H1 (cell line): ENCODE results near the gene GALNTL6. TPM values are rescaled to one million over a fixed set of nuclear protein-coding genes. Genes with fewer than 3 reads are reported as not detected.

Source experiments
- CTCF ChIA-PET: fragments of 300-600 bp; sonication (Branson Sonifier 250); formaldehyde crosslinking; loops from one replicate; lab custom pipeline; 2021; ENCODE audit not compliant: partially characterized antibody; lab: Charles Lee
- POLR2A ChIA-PET: fragments of 300-600 bp; sonication (Branson Sonifier 250); formaldehyde crosslinking; loops from one replicate; lab custom pipeline; 2021; ENCODE audit warnings: inconsistent platforms; ENCODE audit not compliant: partially characterized antibody; lab: Charles Lee
- DNase-seq, 2 experiments: peaks; one replicate each; pipeline versions ENCODE4 v3.0.0 to v3.0.0-alpha.2; 2010 to 2022; ENCODE audit warnings: low spot score in 2 of 2, low read depth in 1 of 2, mixed read lengths in 1 of 2
- FAIRE-seq: peaks from 2 replicates; lab custom pipeline; 2011; peaks lifted over from hg19 to GRCh38; lab: Jason Lieb, UNC
- H2AFZ ChIP-seq: 2 replicates; pipeline ENCODE4 v1.8.1; 2012; ENCODE audit warnings: low read length, inconsistent platforms
- H2AK5ac ChIP-seq: 2 replicates; pipeline ENCODE4 v1.6.1; 2013; ENCODE audit warnings: low read depth, low read length
- H2BK120ac ChIP-seq: replicated peaks from 2 replicates; pipeline ENCODE3; 2013; ENCODE audit warnings: low read depth, low read length, inconsistent platforms
- H2BK12ac ChIP-seq: 2 replicates; pipeline ENCODE4 v1.6.1; 2013; ENCODE audit warnings: low read depth, low read length
- H2BK15ac ChIP-seq: 2 replicates; pipeline ENCODE4 v1.6.1; 2013; ENCODE audit warnings: low read length
- H2BK20ac ChIP-seq: 2 replicates; pipeline ENCODE4 v1.6.1; 2013; ENCODE audit warnings: low read length
- H2BK5ac ChIP-seq: 2 replicates; pipeline ENCODE4 v1.6.1; 2013; ENCODE audit warnings: low read depth, low read length
- H3K14ac ChIP-seq: 2 replicates; pipeline ENCODE4 v1.6.1; 2013; ENCODE audit warnings: inconsistent platforms; ENCODE audit not compliant: insufficient read length
- H3K18ac ChIP-seq: 2 replicates; pipeline ENCODE4 v1.6.1; 2013; ENCODE audit warnings: low read length; ENCODE audit errors: extremely low read depth
- H3K23ac ChIP-seq: 2 replicates; pipeline ENCODE4 v1.6.1; 2013; ENCODE audit warnings: inconsistent platforms; ENCODE audit not compliant: insufficient read length
- H3K23me2 ChIP-seq: 2 replicates; pipeline ENCODE4 v1.6.1; 2013; ENCODE audit warnings: low read depth, low read length
- H3K27ac ChIP-seq: 2 replicates; pipeline ENCODE4 v1.6.1; 2011; ENCODE audit warnings: low read depth, low read length, inconsistent platforms
- H3K27me3 ChIP-seq, 4 experiments: replicated peaks in 1 of 4; 1 replicate in 1 of 4; 2 replicates in 3 of 4; pipeline versions ENCODE4 v1.6.1 to v1.8.1; 2011 to 2013; ENCODE audit warnings: low read length in 3 of 4, mild to moderate bottlenecking in 3 of 4, inconsistent platforms in 2 of 4, mixed read lengths in 2 of 4, moderate library complexity in 1 of 4; ENCODE audit not compliant: control insufficient read depth in 3 of 4, insufficient read depth in 3 of 4; ENCODE audit errors: extremely low read depth in 1 of 4
- H3K36me3 ChIP-seq, 4 experiments: 2 replicates each; pipeline versions ENCODE4 v1.6.1 to v1.8.1; 2011 to 2013; ENCODE audit warnings: mild to moderate bottlenecking in 4 of 4, low read length in 3 of 4, moderate library complexity in 2 of 4, control low read depth in 1 of 4, inconsistent platforms in 1 of 4; ENCODE audit not compliant: insufficient read depth in 4 of 4, control insufficient read depth in 2 of 4
- H3K4ac ChIP-seq: replicated peaks from 2 replicates; pipeline ENCODE3; 2013; ENCODE audit warnings: low read length, low read depth, mixed read lengths, inconsistent platforms; ENCODE audit not compliant: insufficient read length
- H3K4me1 ChIP-seq, 4 experiments: replicated peaks in 1 of 4; 1 replicate in 1 of 4; 2 replicates in 3 of 4; pipeline versions ENCODE4 v1.6.1 to v1.8.1; 2011 to 2013; ENCODE audit warnings: low read length in 3 of 4, inconsistent platforms in 2 of 4, mixed read lengths in 1 of 4; ENCODE audit not compliant: insufficient read depth in 4 of 4, control insufficient read depth in 3 of 4
- H3K4me2 ChIP-seq, 2 experiments: 2 replicates each; pipeline versions ENCODE4 v1.6.1 to v1.8.1; 2011 to 2013; ENCODE audit warnings: low read depth in 2 of 2, low read length in 2 of 2, control low read depth in 1 of 2, inconsistent platforms in 1 of 2, mild to moderate bottlenecking in 1 of 2; ENCODE audit not compliant: insufficient read depth in 1 of 2
- H3K4me3 ChIP-seq, 4 experiments: fragments of 200-600, 300-600 bp in 1 of 4; sonication (generic), shearing (Covaris generic), sonication (Bioruptor Twin) in 1 of 4; 2 replicates each; pipeline versions ENCODE4 v1.5.1 to v1.8.1; 2011 to 2016; ENCODE audit warnings: low read length in 4 of 4, low read depth in 3 of 4, control low read depth in 2 of 4, inconsistent platforms in 2 of 4, mild to moderate bottlenecking in 2 of 4, mixed read lengths in 1 of 4, moderate library complexity in 1 of 4; ENCODE audit not compliant: insufficient read depth in 2 of 4; ENCODE audit errors: extremely low read depth in 1 of 4
- H3K56ac ChIP-seq: replicated peaks from 2 replicates; pipeline ENCODE3; 2013; ENCODE audit warnings: low read depth, mild to moderate bottlenecking, mixed read lengths, low read length, inconsistent platforms; ENCODE audit not compliant: insufficient read length
- H3K79me1 ChIP-seq: 2 replicates; pipeline ENCODE4 v1.6.1; 2013; ENCODE audit warnings: low read depth, low read length, control low read depth
- H3K79me2 ChIP-seq, 2 experiments: 2 replicates each; pipeline versions ENCODE4 v1.6.1 to v1.8.1; 2012 to 2013; ENCODE audit warnings: low read length in 2 of 2, mild to moderate bottlenecking in 2 of 2, inconsistent platforms in 1 of 2; ENCODE audit not compliant: insufficient read depth in 2 of 2, control insufficient read depth in 1 of 2
- H3K9ac ChIP-seq, 4 experiments: replicated peaks in 1 of 4; 1 replicate in 1 of 4; 2 replicates in 3 of 4; pipeline versions ENCODE4 v1.6.1 to v1.8.1; 2011 to 2013; ENCODE audit warnings: low read depth in 3 of 4, low read length in 3 of 4, control low read depth in 2 of 4, mild to moderate bottlenecking in 2 of 4, moderate library complexity in 2 of 4, inconsistent platforms in 1 of 4; ENCODE audit errors: extremely low read depth in 1 of 4
- H3K9me3 ChIP-seq, 2 experiments: 2 replicates each; pipeline versions ENCODE4 v1.6.1 to v1.8.1; 2012 to 2013; ENCODE audit warnings: mild to moderate bottlenecking in 2 of 2, moderate library complexity in 2 of 2, control low read depth in 1 of 2, inconsistent platforms in 1 of 2, low read depth in 1 of 2, low read length in 1 of 2, mixed read lengths in 1 of 2; ENCODE audit not compliant: insufficient read depth in 2 of 2
- H4K20me1 ChIP-seq, 2 experiments: replicated peaks in 1 of 2; 2 replicates each; pipeline versions ENCODE3 to v1.8.1; 2011 to 2013; ENCODE audit warnings: inconsistent platforms in 2 of 2, low read length in 2 of 2, mild to moderate bottlenecking in 1 of 2; ENCODE audit not compliant: insufficient read depth in 2 of 2, control insufficient read depth in 1 of 2
- H4K5ac ChIP-seq: 2 replicates; pipeline ENCODE4 v1.6.1; 2013; ENCODE audit warnings: low read length, low read depth, mixed read lengths, inconsistent platforms; ENCODE audit not compliant: insufficient read length
- H4K8ac ChIP-seq: 2 replicates; pipeline ENCODE4 v1.8.0; 2013; ENCODE audit warnings: mild to moderate bottlenecking, moderate library complexity, low read length, inconsistent platforms; ENCODE audit not compliant: insufficient read depth; ENCODE audit errors: extremely low read depth
- H4K91ac ChIP-seq: replicated peaks from 2 replicates; pipeline ENCODE3; 2013; ENCODE audit warnings: low read length, mixed read lengths, inconsistent platforms; ENCODE audit not compliant: insufficient read length
- E2F6 ChIP-seq: IDR thresholded peaks from 2 replicates; pipeline ENCODE4 v1.6.1; 2012; ENCODE audit warnings: inconsistent platforms
- EZH2 ChIP-seq: fragments of 200-600 bp; sonication (generic); IDR thresholded peaks from 2 replicates; pipeline ENCODE4 v1.7.1; 2012; ENCODE audit warnings: low read depth, mild to moderate bottlenecking, moderate library complexity, low read length, inconsistent platforms; ENCODE audit not compliant: severe bottlenecking
- MAFK ChIP-seq: IDR thresholded peaks from 2 replicates; pipeline ENCODE4 v1.6.1; 2012; ENCODE audit warnings: low read depth, mild to moderate bottlenecking, improper control_type of control experiment, low read length
- WGBS, 2 experiments: shearing (Covaris generic) in 1 of 2; methylation state at CpG; one replicate each; pipeline versions ENCODE4 v1.1.6 to v1.1.7; 2013 to 2015; ENCODE audit warnings: low lambda C conversion rate in 2 of 2, mixed read lengths in 2 of 2, inconsistent platforms in 1 of 2, low coverage in 1 of 2, missing lambda C conversion rate in 1 of 2; ENCODE audit not compliant: insufficient replicate concordance in 2 of 2, insufficient coverage in 1 of 2, insufficient read length in 1 of 2; ENCODE audit errors: extremely low coverage in 1 of 2, missing lambda C conversion rate in 1 of 2; 5-methylcytosine and 5-hydroxymethylcytosine counted together
- polyA plus RNA-seq, 7 experiments: library from polyadenylated mRNA; depleted of rRNA in 3 of 7; stranded (reverse) in 5 of 7; unstranded in 2 of 7; fragments of >200 nt in 5 of 7; fragments of 200-250 nt in 2 of 7; gene quantifications; 1 replicate in 5 of 7; 2 replicates in 1 of 7; 4 replicates in 1 of 7; pipeline versions ENCODE4 v1.2.1 to v1.2.3, GENCODE V29; 2011 to 2013; ENCODE audit warnings: missing spikeins in 2 of 7, mixed read lengths in 2 of 7
- total RNA-seq: library from RNA; stranded (reverse); fragmentation: NEBNext Ultra II Directional; extraction: Animal tissue kit (Norgen Biotek cat#: 25700); gene quantifications from 2 replicates; pipeline ENCODE4 v1.2.1, GENCODE V29; 2021

The GALNTL6 gene
- total and polyA plus RNA-seq, 2 of the 8 experiments (the other 6 are each of a cell fraction or from before 2014, with no cell fraction given), result 0.03 to 0.32 TPM

- Histone ChIP-seq H3K18ac (no peak overlapping the region), H2AK5ac (no peak overlapping the region), H3K23me2 (no peaks in the 10 kb centered on the region), H3K9ac (no peak overlapping the region), H2BK12ac (no peak overlapping the region), H3K27ac (no peak overlapping the region), H3K79me1 (no peaks in the 10 kb centered on the region), H3K4me3 (no peak overlapping the region), H3K36me3 (no peaks in the 10 kb centered on the region), H3K14ac (no peak overlapping the region), H2BK15ac (no peak overlapping the region), H3K4me1 (no peaks in the 10 kb centered on the region), H4K20me1 (no peaks in the 10 kb centered on the region), H2AFZ (no peak overlapping the region), H3K56ac (no peak overlapping the region), H3K4me2 (no peak overlapping the region), H4K91ac (no peak overlapping the region), H3K9me3 (no peaks in the 10 kb centered on the region), H3K79me2 (no peaks in the 10 kb centered on the region), H3K23ac (no peak overlapping the region), H3K27me3 (no peaks in the 10 kb centered on the region), H2BK5ac (no peak overlapping the region), H2BK20ac (no peak overlapping the region), H4K5ac (no peak overlapping the region), H2BK120ac (no peak overlapping the region), H3K4ac (no peak overlapping the region), H4K8ac (no peak overlapping the region)
- WGBS, 2 experiments, result 94% methylated on average over 1 of the region's 1 CpG; no CpG with 5 or more reads in 1 of the 2 experiments
- ChIA-PET CTCF (no interaction called here), POLR2A (no interaction called here)
- DNase-seq, result no peak
- TF ChIP-seq MAFK, result no peak
- no peak for TF ChIP-seq E2F6
- TF ChIP-seq EZH2, result no peak
- FAIRE-seq, result no peak
Observed at GRCh38 chr4:172362569-172362968, 549.4 kb downstream of the GALNTL6 start.
